ENCODE measurements around the gene ZNF737.

- TF ChIP-seq POLR2A (IDR thresholded peaks at IDR 0.05; ENCODE audit: low read depth, low read length), result peak; percentile 89
- TF ChIP-seq POLR2AphosphoS5 (IDR thresholded peaks at IDR 0.05; ENCODE audit: low read depth, low read length), result peak; percentile 65
- TF ChIP-seq TAF1 (IDR thresholded peaks at IDR 0.05; ENCODE audit: borderline replicate concordance, low read depth, low read length), result peak; percentile 74
These were observed at the start of gene ZNF737 for GRCh38 chr19:20565321-20566018.

Measured in GM12892 (cell line).